ENCODE measurements around the gene BANF2. TPM values are rescaled to one million over a fixed set of nuclear protein-coding genes. Genes with fewer than 3 reads are reported as not detected.
A peak's percentile ranks its signal among the peaks of the same experiment; 100 is the strongest.

BANF2 gene
- total and polyA plus RNA-seq, 2 of the 13 experiments (the other 11 are each of a cell fraction or from before 2014, with no cell fraction given): 0.35 TPM; not detected in 1

DNA sequence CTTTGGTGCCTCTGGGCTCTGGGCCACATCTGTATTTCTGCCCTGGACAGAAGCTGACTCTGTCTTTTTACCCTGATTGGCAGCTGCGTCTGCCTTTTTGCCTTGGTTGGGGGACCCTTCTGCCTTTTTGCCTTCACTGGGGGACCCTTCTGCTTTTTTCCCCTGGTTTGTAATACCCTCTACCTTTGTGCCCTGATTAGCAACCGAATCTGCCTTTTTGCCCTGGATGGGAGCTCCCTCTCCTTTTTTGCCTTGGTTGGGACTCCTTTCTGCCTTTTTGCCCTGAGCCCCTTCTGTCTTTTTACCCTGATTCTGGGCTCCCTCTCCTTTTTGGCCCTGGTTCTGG, 41.1 kb upstream of the BANF2 start:
- Histone ChIP-seq H3K36me3 (replicated peaks in 1 of 2; ENCODE audit: control insufficient read depth in 1 of 2, insufficient read depth in 2 of 2, low read length in 2 of 2) (peaks cover 52 to 73% of the 10 kb centered on the region in 2 experiments), H3K4me2 (ENCODE audit: low read depth, low read length) (no peak overlapping the region), H3K27me3 (ENCODE audit: control insufficient read depth in 1 of 2, insufficient read depth in 2 of 2, low read length in 2 of 2) (no peaks in the 10 kb centered on the region), H3K79me2 (ENCODE audit: insufficient read depth, low read length) (peaks cover 84% of the 10 kb centered on the region), H3K9ac (ENCODE audit: insufficient read depth, low read depth, low read length) (no peak overlapping the region), H3K4me1 (ENCODE audit: insufficient read depth, low read length) (peaks cover 34% of the 10 kb centered on the region), H3K27ac (ENCODE audit: extremely low read length, insufficient read depth, low read length) (no peak overlapping the region), H3K9me3 (ENCODE audit: low read length) (no peaks in the 10 kb centered on the region), H3K4me3 (replicated peaks in 1 of 3; ENCODE audit: insufficient read depth in 1 of 3, low read depth in 2 of 3, low read length in 3 of 3) (no peak overlapping the region), H4K20me1 (ENCODE audit: insufficient read depth, low read length) (peaks cover 93% of the 10 kb centered on the region), H2AFZ (ENCODE audit: low read length) (no peak overlapping the region)
- no peak for ATAC-seq
- ChIA-PET CTCF (ENCODE audit: low intra/inter-chr PET ratio, low total read pairs) (no interaction called here), POLR2A (no interaction called here)
- BruUV-seq (replicated peaks): no TSS peak
- 96% methylated on average over 2 of the region's 2 CpGs for WGBS (ENCODE audit: low lambda C conversion rate)
- no peak for FAIRE-seq
- DNase-seq (ENCODE audit: low spot score): no peak
- intact Hi-C loops (cut with micrococcal nuclease; ENCODE audit: unreplicated experiment) (loop anchor here (5.0 kb wide), 1 partner anchor 239 kb away; no protein-coding TSS in a partner anchor), in situ Hi-C loops (cut with HindIII; ENCODE audit: extremely low pct_ligation_motif_present, low pct_unique_long_range_greater_than_20kb) (no loop called here)
- TF ChIP-seq POLR2AphosphoS2 (IDR thresholded peaks at IDR 0.05; ENCODE audit: low read depth, low read length): 0 out of 2 replicates have a peak, but pooled peaks have one; percentile 39
- TF ChIP-seq AHR (CRISPR knock-in tag; IDR thresholded peaks at IDR 0.05): no peak
- peak; percentile 92 for TF ChIP-seq RBM22 (optimal IDR thresholded peaks at IDR 0.05; ENCODE audit: low read length)
- TF ChIP-seq ZNF672 (CRISPR knock-in tag; IDR thresholded peaks at IDR 0.05): no peak
- TF ChIP-seq, protein P1, sequence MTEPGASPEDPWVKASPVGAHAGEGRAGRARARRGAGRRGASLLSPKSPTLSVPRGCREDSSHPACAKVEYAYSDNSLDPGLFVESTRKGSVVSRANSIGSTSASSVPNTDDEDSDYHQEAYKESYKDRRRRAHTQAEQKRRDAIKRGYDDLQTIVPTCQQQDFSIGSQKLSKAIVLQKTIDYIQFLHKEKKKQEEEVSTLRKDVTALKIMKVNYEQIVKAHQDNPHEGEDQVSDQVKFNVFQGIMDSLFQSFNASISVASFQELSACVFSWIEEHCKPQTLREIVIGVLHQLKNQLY (CRISPR knock-in tag; IDR thresholded peaks at IDR 0.05): no peak
- 0 out of 2 replicates have a peak, but pooled peaks have one; percentile 1 for TF ChIP-seq CHD4 (IDR thresholded peaks at IDR 0.05; ENCODE audit: borderline replicate concordance, low read length)
- no peak for TF ChIP-seq SYNCRIP (IDR thresholded peaks at IDR 0.05; ENCODE audit: insufficient read depth, low read depth, low read length)
- peak; percentile 7; the same call in 1 of the 2 replicates for TF ChIP-seq ZMYM3 (CRISPR knock-in tag; IDR thresholded peaks at IDR 0.05)
- TF ChIP-seq ZNF235 (CRISPR knock-in tag; IDR thresholded peaks at IDR 0.05; ENCODE audit: borderline replicate concordance): 0 out of 2 replicates have a peak, but pooled peaks have one; percentile 29
- TF ChIP-seq ZNF280D (CRISPR knock-in tag; IDR thresholded peaks at IDR 0.05): peak; percentile 2; the same call in 1 of the 2 replicates

Data from HepG2 (cell line).